Ovary (tissue), 3 donors: ENCODE data around the gene FXYD1.

Source experiments
- CTCF ChIP-seq, 3 donors: fragments of 450-650 bp in 2 of 3; fragments of 200-600 bp in 1 of 3; IDR thresholded peaks; one replicate each; pipeline versions ENCODE4 v1.5.1 to v1.8.0; 2016 to 2022; ENCODE audit warnings: antibody characterized with exemption in 3 of 3, mild to moderate bottlenecking in 1 of 3
- EP300 ChIP-seq: sonication (generic); formaldehyde crosslinking; IDR thresholded peaks from one replicate; pipeline ENCODE4 v1.6.1; 2017; ENCODE audit warnings: antibody characterized with exemption
- POLR2A ChIP-seq: fragments of 450-650 bp; IDR thresholded peaks from one replicate; pipeline ENCODE4 v1.6.1; 2017; ENCODE audit warnings: antibody characterized with exemption, mild to moderate bottlenecking, moderate library complexity
- donor health status: DM: no; HTN: no; CAD: no.

DNA sequence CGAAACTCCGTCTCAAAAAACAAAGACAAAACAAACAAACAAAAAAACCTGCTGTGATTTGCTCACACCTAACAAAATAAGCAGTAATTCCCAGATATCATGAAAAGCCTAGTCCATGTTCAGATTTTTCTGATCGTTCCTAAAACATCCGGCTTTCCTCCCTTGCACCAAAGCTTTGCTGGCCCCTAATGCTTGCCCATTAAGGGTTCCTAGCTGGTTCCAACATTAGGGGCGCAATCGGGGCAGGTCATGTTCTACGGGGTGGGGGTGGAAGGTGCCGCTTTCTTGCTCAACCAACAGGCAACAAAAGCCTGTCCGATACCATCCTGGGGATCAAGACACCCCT is 48.5 kb upstream of the FXYD1 start:
- no peak for TF ChIP-seq CTCF (IDR thresholded peaks at IDR 0.05)
- TF ChIP-seq POLR2A: no peak
- TF ChIP-seq EP300: no peak
